HG02642 (cell line): Measurements from ENCODE around the gene GOLT1A.

Experiments
- ATAC-seq: cut with Tn5 transposase; IDR thresholded peaks from one replicate; pipeline ENCODE4 v1.9.1; 2021; ENCODE audit warnings: mild to moderate bottlenecking; ENCODE audit not compliant: unreplicated experiment, poor library complexity

The GOLT1A gene

DNA sequence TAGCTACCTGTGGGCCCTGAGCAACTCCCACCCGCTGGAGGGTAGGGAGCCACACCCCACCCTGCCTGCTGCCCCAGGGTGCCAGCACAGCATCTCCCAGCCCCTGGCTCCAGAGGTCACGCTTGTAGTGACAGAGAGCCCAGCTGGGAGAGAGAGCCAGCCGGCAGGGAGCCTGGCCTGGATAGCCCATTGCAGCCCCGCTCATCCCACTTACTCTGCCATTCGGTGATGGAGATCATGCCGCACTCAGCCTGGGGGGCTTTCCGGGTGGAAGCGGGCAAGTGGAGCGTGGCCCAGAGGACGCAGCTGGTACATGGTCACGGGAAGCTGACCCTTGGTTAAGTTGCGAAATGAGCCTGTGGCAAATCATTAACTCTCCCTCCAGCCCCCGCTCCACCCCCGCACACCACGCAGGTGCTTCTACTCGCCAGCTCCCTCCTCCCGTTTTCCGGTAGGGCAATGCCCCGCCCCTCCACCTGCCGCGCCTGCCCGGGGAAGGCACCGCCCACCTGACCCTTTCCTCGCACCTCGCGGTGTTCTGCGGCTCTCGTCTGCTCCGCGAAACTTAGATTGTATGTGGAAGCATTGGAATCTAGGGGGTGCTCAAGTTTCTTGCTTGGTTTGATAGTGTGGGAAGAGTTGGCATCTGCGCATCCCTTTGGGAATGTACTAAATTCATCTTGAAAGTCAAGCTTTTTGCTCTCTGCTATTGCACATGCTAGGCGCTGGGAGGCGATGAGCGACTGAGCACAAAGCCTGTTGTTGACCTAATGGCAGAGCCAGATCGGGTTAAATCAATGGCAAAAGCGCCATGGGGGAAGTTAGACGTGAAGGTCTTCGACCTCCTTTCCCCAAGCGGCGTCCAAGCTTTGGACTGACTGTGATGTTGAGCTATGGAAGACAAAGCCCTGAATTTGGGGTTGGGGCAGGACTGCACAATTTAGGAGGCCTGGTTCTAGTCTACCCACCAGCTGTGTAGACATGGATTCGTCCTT lies at the start of gene GOLT1A:
GOLT1A (minus strand) TSS at position 321 of the 995 bp plus-strand sequence; CDS start at position 239, 82 bp downstream.
- peak; percentile 84 for ATAC-seq

DNA sequence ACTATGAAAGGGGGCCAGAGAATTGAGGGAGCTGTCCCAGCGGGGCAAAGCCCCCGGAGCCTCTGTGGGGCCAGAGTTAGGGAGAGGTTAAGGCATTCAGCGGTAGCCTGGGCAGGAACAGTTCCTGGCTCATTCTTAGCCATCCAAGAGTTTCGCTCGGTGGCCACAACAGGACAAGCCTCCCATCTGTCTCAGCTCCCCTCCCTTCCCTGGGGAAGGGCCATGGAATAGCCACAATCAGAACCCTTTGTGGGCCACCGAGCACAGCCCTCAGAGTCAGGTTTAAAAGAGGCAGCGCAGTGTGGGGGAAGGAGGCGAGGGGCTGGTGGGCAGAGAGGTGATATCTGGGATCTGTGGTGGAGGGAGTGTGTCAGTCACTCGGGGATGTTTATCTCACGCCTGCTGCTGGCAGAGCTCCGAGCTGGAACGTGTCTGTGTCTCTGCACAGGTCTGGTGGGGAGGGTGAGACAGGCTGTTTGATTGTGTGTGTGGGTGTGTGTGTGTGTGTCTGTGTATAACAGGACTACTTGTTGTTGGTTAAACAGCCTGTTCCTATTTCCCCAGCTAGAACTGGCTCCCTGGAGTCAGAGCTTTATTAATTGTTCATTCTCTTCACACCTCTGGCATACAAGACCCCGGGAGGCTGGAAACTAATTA lies 49.6 kb upstream of the GOLT1A start:
- ATAC-seq: no peak

DNA sequence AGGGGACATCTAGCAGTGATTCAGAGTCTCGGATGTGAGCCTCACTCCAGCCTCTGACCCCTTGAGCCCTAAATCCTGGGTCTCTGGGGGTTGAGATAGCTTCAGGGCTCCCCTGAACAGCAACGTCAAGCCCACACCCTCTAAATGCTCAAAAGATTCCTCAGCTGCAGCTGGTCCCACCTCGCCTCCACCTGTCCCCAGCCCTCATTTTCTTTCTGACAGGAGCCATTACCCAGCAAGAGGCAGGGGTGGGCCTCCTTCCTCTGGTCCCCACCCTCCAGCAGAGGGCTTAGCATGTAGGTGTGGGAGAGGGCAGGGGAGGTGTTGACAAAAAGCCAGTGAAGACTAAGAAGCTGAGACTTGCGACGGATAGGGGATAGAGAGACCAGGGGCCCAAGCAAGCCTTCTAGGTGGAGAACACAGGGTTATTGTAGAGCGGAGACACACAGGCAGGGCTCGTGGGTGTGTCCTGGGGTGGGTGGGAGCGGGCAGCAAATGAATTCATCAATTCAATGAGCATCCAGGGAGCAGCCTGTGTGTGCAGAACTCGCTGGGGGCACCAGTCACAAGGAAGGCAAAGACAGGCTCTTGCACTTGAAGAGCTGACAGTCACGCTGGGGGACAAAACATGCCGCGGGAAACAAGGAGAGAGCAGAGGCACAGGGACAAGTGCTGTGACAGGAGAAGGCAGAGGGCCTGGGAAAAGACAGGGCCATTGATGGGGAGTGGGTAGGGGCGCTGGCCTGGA lies 48.9 kb upstream of the GOLT1A start:
- ATAC-seq: no peak

- ATAC-seq: no peak
Measured at GRCh38 chr1:204261746-204262505, 48.1 kb upstream of the GOLT1A start.

- ATAC-seq: no peak
Measured at GRCh38 chr1:204261266-204261665, 47.5 kb upstream of the GOLT1A start.

DNA sequence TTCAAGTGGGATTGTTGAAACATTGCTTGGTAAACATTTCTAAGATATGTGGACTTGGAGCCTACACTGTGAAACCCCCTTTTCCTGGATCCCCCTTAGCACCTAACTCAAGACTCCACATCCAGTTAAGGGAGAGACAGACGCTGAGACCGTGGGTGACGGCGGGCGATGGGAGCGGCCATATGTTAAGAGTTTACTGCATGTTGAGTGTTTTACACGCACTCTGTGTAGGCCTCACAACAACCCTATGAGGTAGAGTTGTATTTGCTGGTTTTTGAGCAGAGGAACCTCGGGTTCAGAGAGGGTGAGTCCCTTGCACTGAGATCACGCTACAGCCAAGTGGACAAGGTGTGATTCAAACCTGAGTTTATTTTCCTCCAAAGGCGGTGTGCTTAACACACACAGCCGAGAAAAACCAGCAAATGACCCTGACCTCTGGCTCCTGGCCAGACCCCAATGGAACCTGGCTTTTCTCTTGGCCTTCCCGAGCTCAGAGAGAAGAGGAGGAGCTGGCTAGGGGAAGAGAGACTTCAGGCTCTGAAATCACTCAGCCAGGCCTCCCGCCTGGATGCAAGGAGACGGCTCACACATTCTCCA lies 46.9 kb upstream of the GOLT1A start:
- no peak for ATAC-seq

DNA sequence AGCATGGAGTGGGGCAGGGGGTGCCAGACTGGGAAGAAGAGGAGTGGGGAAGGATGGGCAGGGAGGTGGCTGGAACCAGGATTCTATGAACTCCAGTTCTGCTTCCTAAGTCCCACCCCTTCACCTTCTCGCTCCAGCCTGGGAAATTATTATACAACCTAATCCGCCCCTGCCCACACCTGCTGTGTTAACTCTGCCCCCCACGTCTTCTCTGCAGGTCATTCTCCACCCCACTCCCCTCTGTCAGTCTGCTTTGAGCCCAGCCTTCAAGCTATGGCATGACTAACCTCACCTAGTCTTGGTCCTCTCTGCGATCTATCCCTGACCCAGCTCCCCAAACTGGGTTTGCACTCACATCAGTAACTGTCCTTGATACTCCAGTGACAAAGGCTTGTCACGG lies 46.0 kb upstream of the GOLT1A start:
- ATAC-seq: no peak

DNA sequence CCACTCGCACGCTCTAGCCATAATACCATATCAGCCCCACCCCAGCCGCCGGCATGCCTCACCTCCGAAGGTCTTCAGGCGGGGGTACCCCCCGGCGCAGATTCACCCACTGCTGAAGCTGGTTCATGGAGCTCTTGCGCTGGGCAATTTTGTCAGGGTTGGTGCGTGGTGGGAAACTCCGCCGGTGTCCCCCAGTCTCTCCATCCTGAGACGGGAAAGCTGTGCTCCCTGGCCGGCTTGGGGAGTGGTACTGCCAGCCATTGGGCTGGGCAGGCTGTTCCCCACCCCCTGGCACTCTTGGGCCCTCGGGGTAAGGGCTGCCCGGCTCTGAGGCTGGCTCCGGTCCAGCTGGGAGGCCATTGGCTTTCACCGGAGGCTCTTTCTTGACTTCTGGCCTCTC lies 45.4 kb upstream of the GOLT1A start:
- no peak for ATAC-seq

GRCh38 chr1:204258213-204259115 lies 44.7 kb upstream of the GOLT1A start:
- no peak for ATAC-seq

- ATAC-seq: no peak
Measured at GRCh38 chr1:204257446-204257845, 43.7 kb upstream of the GOLT1A start.

GRCh38 chr1:204256531-204256930 lies 42.7 kb upstream of the GOLT1A start:
- ATAC-seq: no peak

DNA sequence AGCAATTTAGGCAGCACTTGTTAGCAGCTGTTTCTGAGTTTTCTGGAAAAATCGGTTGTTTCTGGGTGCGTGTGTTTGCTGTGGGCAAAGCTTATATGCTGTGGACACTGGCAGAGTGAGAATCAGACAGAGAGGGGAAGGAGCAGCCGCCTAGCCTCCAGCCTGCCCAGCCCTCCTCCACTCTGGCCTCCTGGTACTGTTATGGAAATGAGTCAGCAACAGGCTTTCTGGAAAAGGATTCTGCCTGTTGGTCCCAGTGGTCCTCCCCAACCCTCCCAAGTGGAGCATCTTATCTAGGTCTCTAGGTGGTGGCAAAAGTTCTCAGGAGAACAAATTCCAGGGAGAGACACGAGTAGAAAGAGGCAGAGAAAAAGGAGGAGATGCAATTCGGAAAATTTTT lies 42.2 kb upstream of the GOLT1A start:
- ATAC-seq: no peak

GRCh38 chr1:204255225-204255624 lies 41.4 kb upstream of the GOLT1A start:
- ATAC-seq: no peak

DNA sequence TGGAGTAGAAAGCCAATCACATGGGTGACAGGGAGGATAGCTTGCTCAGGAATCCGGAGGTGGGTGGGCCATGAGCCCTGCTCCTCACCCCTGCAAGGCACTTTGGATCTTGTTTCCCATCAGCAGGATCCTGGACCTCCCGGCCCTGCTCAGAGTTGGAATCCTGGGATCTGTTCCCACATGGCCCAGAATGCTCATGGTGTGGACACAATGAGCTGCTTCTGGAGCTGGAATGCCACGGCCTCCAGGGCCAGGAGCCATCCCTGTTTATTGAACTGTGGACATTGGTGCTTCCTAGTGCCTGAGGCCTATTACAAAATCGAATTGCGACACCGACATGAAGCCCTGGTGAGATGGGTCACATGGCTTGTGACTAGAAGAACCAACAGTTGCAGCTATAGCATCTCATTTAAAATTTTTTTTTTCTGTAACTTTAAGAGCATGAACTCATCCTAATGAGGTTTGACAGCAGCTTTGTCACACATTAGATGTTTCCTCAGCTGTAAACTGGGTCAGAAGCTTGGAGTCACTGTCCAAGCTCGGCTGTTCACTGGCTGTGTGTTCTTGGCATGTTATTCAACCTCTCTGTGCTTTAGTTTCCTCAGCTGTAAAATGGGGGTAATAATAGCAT lies 40.4 kb upstream of the GOLT1A start:
- ATAC-seq: no peak

DNA sequence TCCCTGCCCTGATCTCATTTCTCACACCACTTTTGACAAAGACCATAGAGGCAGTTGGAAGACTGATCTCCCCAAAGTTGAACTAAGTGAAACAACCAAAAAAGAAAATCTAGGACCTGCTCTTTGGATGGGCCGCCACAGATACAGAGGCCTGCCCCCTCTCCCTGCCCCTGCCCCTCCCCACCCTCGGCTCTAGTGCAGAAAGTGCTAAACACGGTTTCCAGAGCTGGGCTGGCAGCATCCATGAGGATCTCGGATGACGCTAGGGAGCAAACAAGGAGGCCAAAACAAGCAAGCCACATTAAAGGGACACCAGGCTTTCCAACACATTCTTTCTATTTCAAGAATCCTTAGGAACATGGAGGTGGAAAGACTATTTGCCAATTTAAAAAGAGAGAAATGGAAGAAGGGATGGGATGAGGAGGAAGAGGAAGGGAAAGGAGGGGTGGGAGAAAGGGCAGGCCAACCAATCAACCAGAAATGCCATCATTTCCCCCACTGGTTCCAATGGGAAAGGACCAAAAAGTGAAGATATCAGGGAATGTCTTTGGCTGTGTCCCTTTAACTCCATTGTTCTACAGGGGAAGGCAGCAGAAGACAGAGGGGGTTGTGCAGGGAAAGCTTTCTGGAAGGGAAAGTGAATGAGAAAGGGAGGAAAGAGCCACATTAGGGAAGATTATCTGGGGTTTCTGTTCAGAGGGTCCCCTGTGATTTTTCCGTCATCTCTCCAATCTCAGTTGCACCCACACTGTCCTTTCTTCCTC lies 38.3 kb upstream of the GOLT1A start:
- no peak for ATAC-seq

DNA sequence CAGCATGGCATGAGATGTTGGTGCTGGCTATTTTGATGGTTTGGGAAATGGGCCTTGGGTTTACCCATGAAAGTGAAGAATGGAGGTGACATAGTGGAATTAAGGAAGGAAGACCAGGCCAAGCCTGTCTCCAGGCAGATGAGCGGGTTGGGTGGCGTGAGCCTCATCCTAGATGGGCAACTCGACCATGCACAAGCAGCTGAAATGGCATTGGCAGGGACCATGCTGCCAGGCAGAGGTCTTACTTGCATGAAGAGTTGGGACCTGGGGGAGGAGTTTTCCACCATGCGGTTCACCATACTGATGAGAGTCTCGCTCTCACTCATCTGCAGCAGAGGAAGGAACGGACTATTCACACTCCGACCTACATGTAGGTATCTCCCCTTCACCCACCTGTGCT lies 37.5 kb upstream of the GOLT1A start:
- no peak for ATAC-seq

- ATAC-seq: no peak
Measured at GRCh38 chr1:204250428-204251030, 36.7 kb upstream of the GOLT1A start.
